Measurements from ENCODE around the gene MAGI1.

MAGI1 gene

GRCh38 chr3:65619451-65619881 is 419.3 kb downstream of the MAGI1 start:
- Histone ChIP-seq H3K79me2 (ENCODE audit: insufficient read depth, low read length) (no peaks in the 10 kb centered on the region), H3K4me1 (ENCODE audit: insufficient read depth, low read length, poor library complexity, severe bottlenecking) (peaks cover 39% of the 10 kb centered on the region), H3K27me3 (ENCODE audit: insufficient read depth, low read length, poor library complexity, severe bottlenecking) (no peaks in the 10 kb centered on the region), H3K9me2 (replicated peaks; ENCODE audit: low read depth, low read length) (no peaks in the 10 kb centered on the region), H2AFZ (ENCODE audit: low read length) (no peak overlapping the region), H3K9ac (ENCODE audit: low read depth, low read length, poor library complexity, severe bottlenecking) (no peak overlapping the region), H3F3A (ENCODE audit: low read depth) (no peaks in the 10 kb centered on the region), H3K9me3 (ENCODE audit: insufficient read depth, low read depth, low read length) (no peaks in the 10 kb centered on the region), H4K20me1 (ENCODE audit: insufficient read depth, low read length, poor library complexity, severe bottlenecking) (no peaks in the 10 kb centered on the region), H3K4me2 (ENCODE audit: low read depth, low read length, poor library complexity, severe bottlenecking) (peak overlapping the region; percentile 20), H3K4me3 (ENCODE audit: low read length, poor library complexity, severe bottlenecking) (no peak overlapping the region), H3K36me3 (ENCODE audit: insufficient read depth, low read length) (no peaks in the 10 kb centered on the region)
- TF ChIP-seq EZH2phosphoT487 (IDR thresholded peaks at IDR 0.05; ENCODE audit: borderline replicate concordance) (no peak), CTCF (conservative IDR thresholded peaks at IDR 0.05; ENCODE audit: low read length) (no peak)

GRCh38 chr3:65618599-65618998 is 420.1 kb downstream of the MAGI1 start:
- H3K36me3 ChIP-seq (ENCODE audit: insufficient read depth, low read length): no peaks in the 10 kb centered on the region
- no peak for TF ChIP-seq EZH2phosphoT487 (IDR thresholded peaks at IDR 0.05; ENCODE audit: borderline replicate concordance)
- TF ChIP-seq CTCF (conservative IDR thresholded peaks at IDR 0.05; ENCODE audit: low read length): no peak
- H3K9me3 ChIP-seq (ENCODE audit: insufficient read depth, low read depth, low read length): no peaks in the 10 kb centered on the region
- no peak overlapping the region for H2AFZ ChIP-seq (ENCODE audit: low read length)
- H3K79me2 ChIP-seq (ENCODE audit: insufficient read depth, low read length): no peaks in the 10 kb centered on the region
- H3K4me1 ChIP-seq (ENCODE audit: insufficient read depth, low read length, poor library complexity, severe bottlenecking): peaks cover 35% of the 10 kb centered on the region
- H3K4me2 ChIP-seq (ENCODE audit: low read depth, low read length, poor library complexity, severe bottlenecking): no peak overlapping the region
- no peaks in the 10 kb centered on the region for H3K27me3 ChIP-seq (ENCODE audit: insufficient read depth, low read length, poor library complexity, severe bottlenecking)
- H3K9ac ChIP-seq (ENCODE audit: low read depth, low read length, poor library complexity, severe bottlenecking): no peak overlapping the region
- H3F3A ChIP-seq (ENCODE audit: low read depth): no peaks in the 10 kb centered on the region
- H3K4me3 ChIP-seq (ENCODE audit: low read length, poor library complexity, severe bottlenecking): no peak overlapping the region
- no peaks in the 10 kb centered on the region for H3K9me2 ChIP-seq (replicated peaks; ENCODE audit: low read depth, low read length)
- H4K20me1 ChIP-seq (ENCODE audit: insufficient read depth, low read length, poor library complexity, severe bottlenecking): no peaks in the 10 kb centered on the region

- Histone ChIP-seq H3F3A (ENCODE audit: low read depth) (no peaks in the 10 kb centered on the region), H3K9ac (ENCODE audit: low read depth, low read length, poor library complexity, severe bottlenecking) (no peak overlapping the region), H3K4me2 (ENCODE audit: low read depth, low read length, poor library complexity, severe bottlenecking) (no peak overlapping the region), H2AFZ (ENCODE audit: low read length) (no peak overlapping the region), H3K79me2 (ENCODE audit: insufficient read depth, low read length) (no peaks in the 10 kb centered on the region), H3K9me2 (replicated peaks; ENCODE audit: low read depth, low read length) (no peaks in the 10 kb centered on the region), H3K36me3 (ENCODE audit: insufficient read depth, low read length) (no peaks in the 10 kb centered on the region), H3K9me3 (ENCODE audit: insufficient read depth, low read depth, low read length) (no peaks in the 10 kb centered on the region), H3K27me3 (ENCODE audit: insufficient read depth, low read length, poor library complexity, severe bottlenecking) (no peaks in the 10 kb centered on the region), H3K4me3 (ENCODE audit: low read length, poor library complexity, severe bottlenecking) (no peak overlapping the region), H3K4me1 (ENCODE audit: insufficient read depth, low read length, poor library complexity, severe bottlenecking) (peaks cover 27% of the 10 kb centered on the region), H4K20me1 (ENCODE audit: insufficient read depth, low read length, poor library complexity, severe bottlenecking) (no peaks in the 10 kb centered on the region)
- TF ChIP-seq EZH2phosphoT487 (IDR thresholded peaks at IDR 0.05; ENCODE audit: borderline replicate concordance): no peak
- TF ChIP-seq CTCF (conservative IDR thresholded peaks at IDR 0.05; ENCODE audit: low read length): no peak
Observed at GRCh38 chr3:65617787-65618186, 420.9 kb downstream of the MAGI1 start.

All from Loucy (cell line).